ENCODE measurements around the gene TBL1X. TPM values are rescaled to one million over a fixed set of nuclear protein-coding genes. Genes with fewer than 3 reads are reported as not detected.

TBL1X gene
- total RNA-seq, 2 donors from 2014 or later, result 12.3 to 14.0 TPM

- Histone ChIP-seq H3K4me1 (no peaks in the 10 kb centered on the region), H3K27me3 (no peaks in the 10 kb centered on the region), H3K4me3 (no peak overlapping the region), H3K9me3 (peaks cover 0 to 3% of the 10 kb centered on the region in 2 donors), H3K36me3 (no peaks in the 10 kb centered on the region), H3K27ac (no peak overlapping the region)
- DNase-seq (ENCODE audit: low spot score), result no peak
- TF ChIP-seq CTCF (IDR thresholded peaks at IDR 0.05), result no peak
These were observed 130.3 kb downstream of the TBL1X start for GRCh38 chrX:9595174-9595573.

- no peak for TF ChIP-seq CTCF (IDR thresholded peaks at IDR 0.05)
- peaks cover 0 to 3% of the 10 kb centered on the region in 2 donors for H3K9me3 ChIP-seq
- no peak for DNase-seq (ENCODE audit: low spot score)
- H3K4me1 ChIP-seq, result no peaks in the 10 kb centered on the region
- H3K27ac ChIP-seq, result no peak overlapping the region
- H3K27me3 ChIP-seq, result no peaks in the 10 kb centered on the region
- no peak overlapping the region for H3K4me3 ChIP-seq
- H3K36me3 ChIP-seq, result no peaks in the 10 kb centered on the region
These were observed 132.0 kb downstream of the TBL1X start for GRCh38 chrX:9596837-9597236.

GRCh38 chrX:9597361-9598035 is 132.6 kb downstream of the TBL1X start:
- H3K9me3 ChIP-seq, result peaks cover 0 to 3% of the 10 kb centered on the region in 2 donors
- TF ChIP-seq CTCF (IDR thresholded peaks at IDR 0.05), result no peak
- no peaks in the 10 kb centered on the region for H3K36me3 ChIP-seq
- H3K4me1 ChIP-seq, result no peaks in the 10 kb centered on the region
- no peak overlapping the region for H3K4me3 ChIP-seq
- no peak overlapping the region for H3K27ac ChIP-seq
- H3K27me3 ChIP-seq, result no peaks in the 10 kb centered on the region
- no peak for DNase-seq (ENCODE audit: low spot score)

GRCh38 chrX:9598344-9598743 is 133.5 kb downstream of the TBL1X start:
- no peaks in the 10 kb centered on the region for H3K4me1 ChIP-seq
- no peak for DNase-seq (ENCODE audit: low spot score)
- no peak overlapping the region for H3K4me3 ChIP-seq
- no peak overlapping the region for H3K27ac ChIP-seq
- no peaks in the 10 kb centered on the region for H3K36me3 ChIP-seq
- H3K27me3 ChIP-seq, result no peaks in the 10 kb centered on the region
- TF ChIP-seq CTCF (IDR thresholded peaks at IDR 0.05), result no peak
- H3K9me3 ChIP-seq, result no peaks in the 10 kb centered on the region

GRCh38 chrX:9604111-9604907 is 139.5 kb downstream of the TBL1X start:
- no peak for TF ChIP-seq CTCF (IDR thresholded peaks at IDR 0.05)
- DNase-seq (ENCODE audit: low spot score), result peak; percentile 76
- Histone ChIP-seq H3K9me3 (no peaks in the 10 kb centered on the region), H3K4me3 (no peak overlapping the region), H3K27me3 (no peaks in the 10 kb centered on the region), H3K27ac (peak overlapping the region; percentile 68 to 82), H3K4me1 (peaks cover 0 to 5% of the 10 kb centered on the region in 2 donors), H3K36me3 (no peaks in the 10 kb centered on the region)

Measured in right atrium auricular region (tissue), 2 donors.